GM18520 (cell line): ENCODE measurements around the gene CASQ2.

Source experiments
- ATAC-seq: cut with Tn5 transposase; IDR thresholded peaks from one replicate; pipeline ENCODE4 v1.9.1; 2021; ENCODE audit not compliant: unreplicated experiment

Gene CASQ2

DNA sequence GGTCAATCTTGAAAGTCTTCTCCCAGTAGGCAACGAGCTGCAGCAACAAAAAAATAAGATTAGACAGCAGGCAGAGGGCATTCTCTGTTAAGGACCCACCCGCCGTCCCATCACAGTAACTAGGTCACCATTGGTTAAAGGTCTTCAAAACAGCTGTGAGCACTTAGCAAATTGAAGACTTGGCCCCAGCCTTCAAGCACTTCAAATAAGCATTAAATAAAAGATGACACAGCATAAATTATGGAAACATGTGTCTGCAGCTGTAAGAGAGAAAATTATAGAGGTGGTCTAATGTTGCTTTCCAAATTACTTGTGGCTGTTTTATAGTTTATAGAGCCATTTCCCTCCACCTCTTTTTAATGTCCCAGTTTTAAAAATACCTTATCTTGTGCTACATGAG is 65.6 kb downstream of the CASQ2 start:
- no peak for ATAC-seq

DNA sequence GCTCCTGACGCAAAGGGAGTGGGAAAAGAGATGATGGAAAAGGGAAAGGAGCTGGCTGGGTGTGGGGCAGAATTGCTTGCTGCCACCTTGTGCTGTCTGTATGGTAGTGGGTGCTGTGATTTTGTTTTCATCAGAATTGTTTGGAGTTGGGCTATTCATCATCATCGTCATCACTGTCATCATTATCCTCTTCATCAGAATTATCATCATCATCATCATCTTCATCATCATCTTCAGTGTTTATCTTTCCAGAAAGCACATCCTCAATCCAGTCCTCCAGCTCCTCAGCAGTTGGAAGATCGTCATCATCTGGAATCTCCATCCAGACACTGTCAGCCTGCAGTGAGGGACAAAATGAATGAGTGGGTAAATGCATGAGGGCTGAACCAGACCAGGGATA is 67.4 kb downstream of the CASQ2 start:
- ATAC-seq, result no peak

DNA sequence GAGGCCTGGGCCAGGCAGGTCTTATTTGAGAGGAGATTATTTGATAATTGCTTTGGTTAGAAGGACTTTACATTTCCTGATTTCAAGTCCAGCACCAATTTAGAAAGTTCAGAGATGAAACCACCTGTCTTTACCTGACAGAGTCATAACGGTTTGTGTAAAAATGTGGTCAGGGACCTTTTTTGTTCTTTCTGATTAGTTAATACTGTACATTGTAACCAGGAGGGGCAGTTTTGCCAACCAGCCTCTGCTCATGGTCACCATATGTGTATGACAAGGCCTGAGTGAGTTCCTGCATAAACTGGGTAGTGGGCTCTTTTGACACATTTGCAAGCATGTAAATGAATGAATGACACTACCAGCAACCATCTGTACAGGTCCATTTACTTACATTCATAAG is 70.9 kb downstream of the CASQ2 start:
- no peak for ATAC-seq

DNA sequence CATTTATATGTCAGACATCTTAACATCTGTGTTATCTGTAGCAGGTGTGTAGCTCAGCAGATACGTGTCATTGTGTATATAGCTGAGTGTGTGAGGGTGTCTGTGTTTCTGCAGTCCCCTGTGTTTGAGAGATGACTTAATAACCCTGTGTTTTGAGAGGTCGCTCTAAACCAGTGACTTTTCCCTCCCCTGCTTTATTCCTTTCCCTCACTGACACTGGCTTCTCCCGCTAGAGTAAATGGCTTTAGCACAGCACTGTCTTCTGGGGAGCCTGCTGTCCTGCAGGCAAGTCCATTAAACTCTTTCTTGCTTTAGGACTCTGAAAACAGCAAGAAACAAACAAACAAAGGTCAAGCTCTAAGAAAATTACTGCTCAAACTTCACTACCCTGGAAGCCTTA is 73.7 kb downstream of the CASQ2 start:
- ATAC-seq, result no peak

DNA sequence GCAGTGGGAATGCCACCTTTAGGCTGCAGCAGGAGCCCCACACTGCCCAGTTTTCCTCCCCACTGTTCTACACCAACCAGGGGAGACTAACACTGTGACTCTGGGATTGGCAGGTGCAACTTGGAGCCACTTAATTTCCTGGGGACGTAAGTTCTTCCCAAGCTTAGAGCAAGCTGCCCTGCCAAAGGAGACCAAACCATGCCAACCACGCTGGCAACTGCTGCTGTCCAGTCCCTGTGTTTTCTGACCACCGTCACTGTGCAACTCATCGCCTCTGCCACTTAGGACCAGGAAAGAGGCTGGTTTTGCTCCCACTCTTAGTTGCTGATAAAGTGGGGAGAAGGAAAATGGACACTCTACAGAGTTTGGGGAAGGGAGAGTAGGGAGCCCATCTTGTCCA is 76.3 kb downstream of the CASQ2 start:
- no peak for ATAC-seq

DNA sequence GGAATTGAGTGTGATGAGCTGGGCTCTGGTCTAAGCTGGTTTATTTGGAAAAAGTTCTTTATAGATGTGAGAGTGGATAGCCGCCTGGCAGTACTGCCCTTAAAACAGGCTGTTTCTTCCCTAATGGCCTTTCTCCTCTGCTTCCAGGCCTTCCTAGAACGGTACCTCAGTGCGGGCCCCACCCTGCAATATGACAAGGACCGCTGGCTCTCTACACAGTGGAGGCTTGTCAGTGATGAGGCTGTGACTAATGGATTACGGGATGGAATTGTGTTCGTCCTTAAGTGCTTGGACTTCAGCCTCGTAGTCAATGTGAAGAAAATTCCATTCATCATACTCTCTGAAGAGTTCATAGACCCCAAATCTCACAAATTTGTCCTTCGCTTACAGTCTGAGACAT is 77.5 kb downstream of the CASQ2 start:
- ATAC-seq, result no peak

DNA sequence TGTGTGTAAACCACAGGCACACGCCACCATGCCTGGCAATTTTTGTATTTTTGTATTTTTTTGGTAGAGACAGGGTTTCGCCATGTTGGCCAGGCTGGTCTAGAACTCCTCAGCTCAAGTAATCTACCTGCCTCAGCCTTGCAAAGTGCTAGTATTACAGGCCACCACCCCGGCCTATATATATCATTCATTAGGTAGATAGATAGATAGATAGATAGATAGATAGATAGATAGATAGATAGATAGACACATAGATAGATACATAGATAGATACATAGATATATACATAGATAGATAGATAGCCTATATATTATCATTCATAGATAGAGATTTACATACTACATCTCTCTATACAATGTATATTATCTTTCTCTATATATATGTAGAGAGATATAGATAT is 80.8 kb downstream of the CASQ2 start:
- ATAC-seq, result no peak

DNA sequence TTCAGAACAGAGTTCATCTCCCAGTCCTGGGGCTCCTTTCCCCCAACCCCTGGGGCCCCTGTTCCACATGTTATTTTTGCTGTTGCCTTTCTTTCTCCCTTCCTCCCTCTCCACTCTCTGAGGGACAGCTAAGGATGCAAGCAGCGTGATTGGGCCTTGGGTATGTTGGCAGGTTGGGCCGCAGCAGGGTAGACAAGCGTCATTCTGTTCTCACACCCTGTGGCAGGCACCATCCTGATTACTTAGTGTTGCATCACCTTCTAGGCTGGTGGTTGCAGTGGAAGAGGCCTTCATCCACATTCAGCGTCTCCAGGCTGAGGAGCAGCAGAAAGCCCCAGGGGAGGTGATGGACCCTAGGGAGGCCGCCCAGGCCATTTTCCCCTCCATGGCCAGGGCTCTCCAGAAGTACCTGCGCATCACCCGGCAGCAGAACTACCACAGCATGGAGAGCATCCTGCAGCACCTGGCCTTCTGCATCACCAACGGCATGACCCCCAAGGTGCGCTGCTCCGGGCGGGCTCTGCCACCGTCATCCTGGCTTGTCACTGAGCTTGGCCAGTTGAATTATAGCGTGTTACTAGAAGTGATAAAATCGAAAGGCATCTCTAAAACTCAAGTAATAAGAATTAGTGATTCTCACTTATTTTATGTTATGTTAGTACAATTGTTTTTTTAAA is 83.3 kb downstream of the CASQ2 start:
- no peak for ATAC-seq

DNA sequence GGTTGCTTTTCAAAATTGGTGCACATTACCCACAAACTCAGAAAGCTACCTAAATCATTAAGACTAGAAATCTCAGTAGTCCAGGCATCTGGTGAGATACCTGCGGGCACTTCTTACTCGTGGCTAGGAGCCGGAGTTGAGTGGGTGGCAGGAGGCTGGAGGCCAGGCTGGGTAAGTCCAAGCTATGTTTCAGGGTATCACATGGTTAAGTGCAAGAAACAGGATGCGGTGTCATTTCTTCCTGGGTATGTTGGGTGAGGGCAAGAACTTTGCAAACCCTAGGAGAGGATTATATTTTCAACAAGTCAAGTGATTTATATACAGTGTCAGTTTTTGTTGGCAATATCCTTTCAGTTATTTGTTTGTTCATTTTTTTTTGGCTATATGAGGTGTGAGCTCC is 85.7 kb downstream of the CASQ2 start:
- no peak for ATAC-seq

DNA sequence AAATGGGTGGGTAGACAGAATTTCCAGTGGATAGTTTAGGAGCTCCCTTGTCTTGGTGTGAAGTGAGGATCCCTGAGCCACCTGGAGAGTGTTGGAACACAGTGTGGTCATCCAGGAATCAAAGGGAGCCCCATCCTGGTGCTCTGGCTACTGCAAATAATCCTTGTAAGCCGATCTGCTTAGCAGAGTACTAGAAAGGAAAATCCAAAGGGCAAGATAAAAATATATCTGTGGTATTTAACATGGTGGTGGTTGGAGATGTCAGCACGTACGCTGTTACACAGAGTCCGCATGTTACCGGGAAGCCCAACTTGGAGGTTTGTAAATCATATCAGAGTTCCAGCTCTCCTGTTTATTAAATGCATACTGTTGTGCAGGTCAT is 87.8 kb downstream of the CASQ2 start:
- ATAC-seq, result no peak

DNA sequence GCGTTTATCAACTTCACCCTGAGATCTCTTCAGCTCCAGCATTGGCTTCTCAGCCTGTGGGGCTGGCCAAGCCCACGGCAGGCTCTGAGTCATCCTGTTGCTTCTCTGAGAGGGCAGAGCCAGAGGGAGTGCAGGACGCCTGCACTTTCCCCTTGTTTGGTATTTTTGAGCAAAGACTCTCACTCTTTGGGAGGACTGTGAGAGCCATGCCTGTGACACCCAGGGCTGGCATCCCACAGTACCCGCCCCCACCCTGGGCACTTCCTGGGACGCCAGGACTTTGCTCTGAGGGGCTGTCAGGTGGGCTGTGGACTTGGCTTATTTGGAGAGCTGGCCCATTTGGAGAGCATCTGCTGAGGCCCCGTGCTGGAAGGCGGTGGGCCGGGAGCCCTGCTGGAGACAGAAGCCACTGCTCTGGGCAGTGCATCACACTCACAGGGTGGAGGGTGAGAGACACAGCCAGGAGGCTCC is 89.3 kb downstream of the CASQ2 start:
- no peak for ATAC-seq

DNA sequence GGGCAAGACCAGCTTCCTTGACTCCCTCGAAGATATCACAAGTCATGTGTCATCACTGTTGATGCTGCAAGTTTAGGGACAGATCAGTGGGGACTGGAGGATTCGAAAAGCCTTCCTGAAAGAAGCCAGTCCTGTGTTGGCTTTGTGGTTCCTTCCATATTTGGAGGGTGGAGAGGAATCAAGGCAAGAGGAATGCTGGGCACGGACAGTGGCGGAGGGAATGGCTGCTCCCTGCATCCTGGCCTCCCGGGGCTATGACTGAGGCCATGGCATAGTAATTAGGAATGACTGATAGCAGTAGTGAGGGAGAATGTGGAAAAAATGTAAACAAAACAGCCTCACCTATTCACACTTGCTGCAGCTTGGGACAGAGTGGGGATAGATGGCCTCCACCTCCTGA is 90.4 kb downstream of the CASQ2 start:
- no peak for ATAC-seq

DNA sequence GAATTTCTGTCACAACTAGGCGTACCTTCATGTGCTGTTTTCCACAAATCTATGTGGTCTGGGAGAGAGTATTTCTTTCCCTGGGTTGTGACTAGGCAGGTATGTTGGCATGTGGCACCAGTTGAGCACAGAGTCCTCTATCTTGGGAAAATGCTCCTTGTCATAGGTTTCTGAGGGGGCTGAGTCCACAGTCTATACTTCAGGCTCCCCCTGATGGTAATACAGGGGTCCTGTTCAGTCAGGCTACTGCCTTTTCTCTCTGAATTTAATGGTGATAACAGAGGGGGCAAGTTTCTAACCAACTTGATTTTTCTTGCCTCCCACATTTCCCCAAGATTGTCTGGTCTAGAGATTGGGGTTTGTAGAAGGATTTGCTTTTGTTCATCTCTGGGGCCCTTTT is 90.9 kb downstream of the CASQ2 start:
- no peak for ATAC-seq

DNA sequence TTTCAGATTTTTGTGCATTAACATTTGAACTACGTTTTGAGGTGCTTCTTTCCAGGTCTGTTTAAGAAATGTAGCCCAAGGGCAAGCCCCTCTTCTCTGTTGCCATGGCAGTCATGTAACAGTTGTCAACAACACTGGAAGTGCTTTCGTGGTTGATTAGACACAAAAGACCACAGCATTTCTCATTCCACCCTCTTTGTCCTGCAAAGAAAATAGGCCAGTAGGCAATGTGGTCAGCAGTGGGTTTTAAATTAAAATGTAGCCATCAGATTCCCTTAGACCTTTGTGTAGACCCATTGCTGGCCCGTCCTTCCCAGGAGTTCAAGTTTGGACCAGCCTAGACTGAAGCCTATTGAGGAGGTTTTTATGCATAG is 91.3 kb downstream of the CASQ2 start:
- ATAC-seq, result no peak

DNA sequence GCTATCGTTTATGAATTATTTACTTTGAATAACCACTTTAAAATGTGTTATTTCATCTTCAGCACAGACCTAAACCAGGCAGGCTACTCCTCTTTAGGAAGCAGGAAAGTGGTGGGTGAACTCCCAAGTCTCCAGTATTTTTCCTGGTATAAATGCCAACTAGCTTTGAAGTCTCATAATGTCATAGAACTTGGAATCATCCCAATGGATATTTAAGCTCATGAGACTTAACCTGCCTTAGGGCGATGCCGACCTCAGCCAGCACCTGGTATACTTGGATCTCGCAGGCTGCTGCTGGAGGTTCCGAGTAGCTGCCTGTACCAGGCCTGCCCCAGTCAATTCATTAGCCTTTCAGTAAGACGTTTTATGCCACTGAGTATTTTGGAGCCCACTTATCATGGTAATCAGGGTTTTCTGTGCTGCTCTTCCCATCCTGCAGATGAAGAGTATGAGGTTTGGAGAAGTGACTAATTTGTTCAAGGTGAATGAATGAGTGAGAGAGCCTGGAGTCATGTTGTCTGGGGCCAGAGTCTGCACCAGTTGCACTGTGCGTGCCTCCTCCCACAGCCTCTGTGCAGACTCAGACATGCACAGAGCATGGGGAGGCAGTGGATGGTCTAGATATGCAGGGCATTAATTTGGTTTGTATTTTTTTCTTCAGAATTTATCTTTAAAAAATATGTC is 91.9 kb downstream of the CASQ2 start:
- no peak for ATAC-seq

DNA sequence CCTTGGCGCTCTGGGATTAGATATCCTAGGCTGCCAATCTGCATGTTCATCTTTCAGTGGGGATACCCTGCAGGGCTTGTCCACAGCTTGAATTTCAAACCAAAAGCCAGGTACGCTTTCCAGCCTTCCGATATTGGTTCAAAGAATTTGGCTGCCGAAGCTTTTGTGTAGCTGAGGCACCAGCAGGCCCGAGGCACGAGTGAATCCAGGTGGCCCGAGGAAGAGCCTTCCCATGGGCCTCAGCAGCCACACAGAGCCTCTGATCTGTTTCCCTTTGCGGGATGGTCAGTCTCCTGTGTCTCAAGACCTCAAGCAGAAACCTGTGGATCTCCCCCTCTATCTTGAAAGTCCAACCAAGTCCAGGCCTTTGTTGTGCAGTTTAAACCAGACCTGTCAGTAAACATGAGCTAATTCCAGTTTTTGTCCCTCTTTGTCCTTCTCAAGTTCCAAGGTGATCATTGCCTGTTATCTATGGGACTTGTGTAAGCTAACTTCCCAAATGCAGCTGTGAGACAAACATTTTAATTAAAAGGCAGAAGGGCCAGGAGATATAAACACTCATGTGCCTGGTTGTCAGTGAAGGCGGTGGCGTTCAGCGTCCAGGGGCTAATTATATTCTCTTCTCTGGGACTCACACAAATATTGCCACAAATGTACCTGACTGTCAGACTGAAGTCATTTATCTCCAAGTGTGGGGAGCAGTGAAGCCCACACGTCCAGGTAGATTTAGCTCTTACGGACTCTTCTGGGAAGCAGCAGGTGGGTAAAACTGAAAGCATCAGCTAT is 96.1 kb downstream of the CASQ2 start:
- ATAC-seq, result no peak

DNA sequence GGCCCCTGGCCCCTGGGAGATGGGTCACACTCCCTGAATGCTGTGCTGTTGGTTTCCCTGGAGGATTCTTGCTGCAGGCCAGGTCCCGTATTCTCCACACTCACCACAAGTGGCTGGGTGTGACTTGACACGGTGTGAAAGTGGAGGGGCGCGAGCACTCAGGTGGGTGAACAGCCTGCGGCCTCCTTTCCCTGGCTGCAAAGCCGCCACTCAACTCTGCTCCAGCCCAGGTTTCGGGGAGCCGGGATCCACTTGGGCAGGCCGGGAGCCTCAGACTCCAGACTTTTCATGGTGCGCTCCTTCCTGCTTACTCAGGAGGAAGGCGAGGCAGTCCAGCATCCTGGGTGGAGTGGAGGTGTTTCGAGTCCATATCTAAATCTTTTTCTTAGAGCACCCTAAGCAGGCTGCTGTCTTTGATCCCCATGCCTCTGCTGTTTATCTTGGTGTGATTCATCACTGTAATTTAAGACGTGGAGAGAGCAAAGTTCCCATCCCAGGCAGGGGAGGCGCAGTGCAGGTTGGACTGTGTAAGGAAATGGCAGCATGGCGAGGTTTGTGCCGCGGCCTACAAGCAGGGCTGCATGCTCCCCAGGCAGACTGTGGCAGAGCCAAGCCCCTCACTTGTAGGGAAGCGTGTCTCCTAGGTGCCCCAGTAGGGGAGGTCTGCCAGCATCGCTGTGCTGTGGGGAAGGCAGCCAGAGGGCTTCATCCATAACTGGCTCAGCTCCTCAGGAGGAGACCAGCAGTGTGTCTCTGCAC is 97.2 kb downstream of the CASQ2 start:
- ATAC-seq, result no peak

DNA sequence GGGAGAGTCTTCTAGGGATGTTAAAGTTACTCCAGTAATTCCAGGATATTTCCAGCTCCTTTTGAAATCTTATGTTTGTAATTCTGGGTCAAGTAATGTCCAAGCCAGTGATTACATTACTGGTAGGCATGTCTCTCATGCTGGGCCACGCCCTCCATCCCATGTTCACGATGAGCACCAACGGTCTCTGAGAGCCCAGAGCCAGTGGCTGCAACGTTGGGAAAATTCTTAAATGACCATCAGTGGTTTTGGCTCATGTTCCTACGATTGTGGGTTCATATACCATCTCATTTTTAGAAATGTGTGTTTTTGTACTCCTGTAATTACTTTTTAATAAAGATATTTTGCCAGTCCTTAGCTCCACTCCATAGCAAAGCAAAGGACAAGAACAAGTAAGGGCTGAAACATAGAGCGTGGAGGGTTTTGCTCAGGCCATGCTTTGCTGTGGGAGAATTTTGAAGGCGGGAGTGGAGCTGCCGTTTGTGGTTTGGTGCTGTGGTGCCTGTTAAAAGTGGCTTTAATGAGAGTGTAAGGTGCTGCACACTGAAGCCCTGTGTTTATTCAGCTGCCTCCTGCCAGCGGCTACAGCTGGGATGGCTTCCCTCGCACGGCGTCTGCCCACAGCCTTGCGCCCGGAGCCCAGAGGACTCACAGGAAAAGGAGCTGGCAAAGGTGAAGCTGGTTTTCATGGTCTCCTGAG is 97.9 kb downstream of the CASQ2 start:
- no peak for ATAC-seq

DNA sequence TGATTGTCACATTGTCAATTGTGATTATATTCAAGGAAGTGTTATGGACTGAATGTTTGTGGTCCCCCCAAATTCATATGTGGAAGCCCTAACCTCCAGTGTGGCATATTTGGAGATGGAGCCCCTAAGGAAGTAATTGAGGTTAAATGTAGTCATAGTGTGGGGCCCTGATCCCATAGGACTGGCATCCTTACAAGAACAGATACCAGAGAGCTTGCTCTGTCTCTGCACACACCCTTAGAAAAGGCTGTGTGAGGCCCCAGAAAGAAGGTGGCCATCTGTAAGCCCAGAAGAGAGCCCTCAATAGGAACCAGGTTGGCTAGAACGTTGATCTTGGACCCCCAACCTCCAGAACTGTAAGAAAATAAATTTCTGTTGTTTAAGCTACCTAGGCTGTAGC is 98.6 kb downstream of the CASQ2 start:
- no peak for ATAC-seq

DNA sequence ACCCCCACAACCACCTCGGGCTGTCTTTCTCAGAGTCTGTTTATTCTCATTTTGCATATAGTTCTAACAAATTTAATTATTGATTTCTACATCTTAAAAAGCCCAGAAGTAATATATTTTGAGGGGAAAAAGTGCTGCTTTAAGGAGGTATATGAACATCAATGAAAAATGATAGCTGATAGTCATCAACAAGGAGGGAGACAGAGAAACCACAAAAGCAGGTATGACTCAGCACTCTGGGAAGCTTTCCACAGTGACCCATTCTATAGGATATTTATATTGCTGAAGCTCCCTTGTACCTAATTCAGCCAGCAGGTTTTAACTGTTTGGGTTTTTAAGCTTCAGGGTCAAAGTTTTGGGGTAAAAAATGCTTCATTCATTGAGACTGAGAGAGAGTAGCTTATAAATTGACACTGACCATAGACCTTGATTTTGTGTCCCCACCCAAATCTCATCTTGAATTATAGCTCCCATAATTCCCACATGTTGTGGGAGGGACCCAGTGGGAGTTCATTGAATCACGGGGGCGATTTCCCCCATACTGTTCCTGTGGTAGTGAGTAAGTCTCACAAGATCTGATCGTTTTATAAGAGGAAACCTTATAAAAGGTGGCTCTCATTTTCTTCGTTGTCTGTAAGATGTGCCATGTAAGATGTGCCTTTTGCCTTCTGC is 99.4 kb downstream of the CASQ2 start:
- ATAC-seq, result no peak
